Panc1 (cell line): Measurements from ENCODE around the gene FSTL4. TPM values are rescaled to one million over a fixed set of nuclear protein-coding genes. Genes with fewer than 3 reads are reported as not detected.

Experiments
- ATAC-seq: fragments of 200-7000 bp; cut with Tn5 transposase; 2 replicates; pipeline ENCODE4 v1.9.1; 2020; ENCODE audit warnings: mild to moderate bottlenecking, moderate library complexity
- BruUV-seq: library from RNA; stranded (reverse); fragments of 400-500 nt; replicated peaks from 2 replicates; lab custom pipeline; 2021; lab: Mats Ljungman, UMichigan
- CTCF ChIA-PET: fragments of 300-600 bp; sonication (Branson Sonifier 250); formaldehyde crosslinking; loops from one replicate; lab custom pipeline; 2022; ENCODE audit warnings: antibody characterized with exemption; lab: Charles Lee
- POLR2A ChIA-PET: fragments of 300-600 bp; sonication (Branson Sonifier 250); formaldehyde crosslinking; loops from one replicate; lab custom pipeline; 2022; ENCODE audit warnings: antibody characterized with exemption; lab: Charles Lee
- DNase-seq: peaks from one replicate; pipeline ENCODE4 v3.0.0-alpha.2; 2010; ENCODE audit warnings: low read depth, low spot score
- H3K27ac ChIP-seq: 2 replicates; pipeline ENCODE4 v1.5.1; 2011; ENCODE audit warnings: mild to moderate bottlenecking, low read length, inconsistent platforms
- H3K27me3 ChIP-seq: fragments of 200-500 bp; sonication (Bioruptor generic); 2 replicates; pipeline ENCODE4 v1.6.0; 2014; ENCODE audit warnings: low read length, inconsistent platforms; ENCODE audit not compliant: control insufficient read depth, insufficient read depth
- H3K36me3 ChIP-seq: fragments of 200-500 bp; sonication (Bioruptor generic); 2 replicates; pipeline ENCODE4 v1.5.1; 2014; ENCODE audit warnings: inconsistent platforms, mild to moderate bottlenecking, low read length, moderate library complexity; ENCODE audit not compliant: control insufficient read depth, insufficient read depth
- H3K4me1 ChIP-seq: 2 replicates; pipeline ENCODE4 v1.5.1; 2011; ENCODE audit warnings: inconsistent platforms, mild to moderate bottlenecking, low read length, moderate library complexity; ENCODE audit not compliant: control insufficient read depth, insufficient read depth
- H3K4me3 ChIP-seq, 2 experiments: 2 replicates each; pipeline ENCODE4 v1.5.1; 2011 to 2012; ENCODE audit warnings: low read depth in 2 of 2, low read length in 2 of 2, mild to moderate bottlenecking in 2 of 2, inconsistent platforms in 1 of 2, moderate library complexity in 1 of 2
- H3K9me3 ChIP-seq: fragments of 200-500 bp; sonication (Bioruptor generic); 2 replicates; pipeline ENCODE4 v1.5.1; 2014; ENCODE audit warnings: low read depth, mild to moderate bottlenecking, inconsistent platforms, low read length, moderate library complexity; ENCODE audit not compliant: control insufficient read depth, insufficient read depth
- POLR2AphosphoS5 ChIP-seq: IDR thresholded peaks from 2 replicates; pipeline ENCODE4 v1.6.1; 2012; ENCODE audit warnings: mild to moderate bottlenecking, low read depth, low read length, moderate library complexity
- SIN3A ChIP-seq: IDR thresholded peaks from 2 replicates; pipeline ENCODE4 v1.6.1; 2012; ENCODE audit warnings: low read depth, mild to moderate bottlenecking, low read length, moderate library complexity, borderline replicate concordance; ENCODE audit not compliant: insufficient read depth
- TCF7L2 ChIP-seq: IDR thresholded peaks from 2 replicates; pipeline ENCODE4 v1.6.1; 2011; ENCODE audit warnings: mild to moderate bottlenecking, low read depth, low read length, inconsistent platforms
- in situ Hi-C: cut with HindIII; loops from 2 replicates; pipeline ENCODE4 v1.10.0; 2016; ENCODE audit warnings: low sequenced_read_pairs, low pct_unique_long_range_greater_than_20kb
- intact Hi-C: fragments of 100-400 bp; cut with micrococcal nuclease; formaldehyde crosslinking; loops from one replicate; pipeline ENCODE4 v1.10.0; 2022; ENCODE audit not compliant: unreplicated experiment
- total RNA-seq: library from RNA; stranded (reverse); gene quantifications from one replicate; pipeline ENCODE4 v1.2.1, GENCODE V29; 2021; ENCODE audit not compliant: unreplicated experiment
- TF ChIP-seq, protein P1 (sequence below), 2 experiments: IDR thresholded peaks; 2 replicates each; pipeline ENCODE4 v1.6.1; 2011 to 2012; ENCODE audit warnings: low read depth in 2 of 2, control low read depth in 1 of 2, low read length in 1 of 2, mild to moderate bottlenecking in 1 of 2, moderate library complexity in 1 of 2; ENCODE audit not compliant: insufficient read depth in 1 of 2
- TF ChIP-seq, protein P2 (sequence below): fragments of 450-650 bp; IDR thresholded peaks from 2 replicates; pipeline ENCODE4 v1.5.1; 2017; ENCODE audit warnings: mild to moderate bottlenecking

The FSTL4 gene
- total RNA-seq, 1 experiment from 2014 or later, result 0.18 TPM

DNA sequence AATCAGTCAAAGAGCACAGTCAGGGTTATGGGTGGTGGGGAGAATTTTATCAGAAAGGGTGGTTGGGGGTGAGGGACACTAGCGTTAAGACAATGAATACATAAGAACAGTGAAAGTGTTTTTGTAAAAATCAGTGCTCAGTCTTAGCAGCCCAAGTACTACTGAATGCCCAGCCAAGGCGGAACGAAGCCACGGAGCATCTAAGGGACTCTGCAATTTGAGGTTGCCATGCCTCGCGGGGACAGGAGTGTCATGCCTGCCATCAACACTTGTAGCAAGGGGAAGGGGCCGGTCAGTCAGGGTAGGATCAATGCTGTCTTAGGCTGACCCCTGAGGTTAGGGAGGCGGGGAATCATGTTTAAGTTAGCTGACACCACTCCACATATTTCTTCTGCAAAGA lies 13.3 kb downstream of the FSTL4 start:
- ATAC-seq (no peak), DNase-seq (no peak)
- in situ Hi-C loops, result no loop called here
- Histone ChIP-seq H3K27ac (no peak overlapping the region), H3K4me1 (no peaks in the 10 kb centered on the region), H3K4me3 (no peak overlapping the region), H3K9me3 (no peaks in the 10 kb centered on the region), H3K36me3 (no peaks in the 10 kb centered on the region), H3K27me3 (peaks cover 19% of the 10 kb centered on the region)
- intact Hi-C loops, result no loop called here
- ChIA-PET POLR2A (no interaction called here), CTCF (no interaction called here)
- TF ChIP-seq POLR2AphosphoS5, result no peak
- TF ChIP-seq TCF7L2, result no peak
- TF ChIP-seq SIN3A, result no peak
- TF ChIP-seq, protein P1, sequence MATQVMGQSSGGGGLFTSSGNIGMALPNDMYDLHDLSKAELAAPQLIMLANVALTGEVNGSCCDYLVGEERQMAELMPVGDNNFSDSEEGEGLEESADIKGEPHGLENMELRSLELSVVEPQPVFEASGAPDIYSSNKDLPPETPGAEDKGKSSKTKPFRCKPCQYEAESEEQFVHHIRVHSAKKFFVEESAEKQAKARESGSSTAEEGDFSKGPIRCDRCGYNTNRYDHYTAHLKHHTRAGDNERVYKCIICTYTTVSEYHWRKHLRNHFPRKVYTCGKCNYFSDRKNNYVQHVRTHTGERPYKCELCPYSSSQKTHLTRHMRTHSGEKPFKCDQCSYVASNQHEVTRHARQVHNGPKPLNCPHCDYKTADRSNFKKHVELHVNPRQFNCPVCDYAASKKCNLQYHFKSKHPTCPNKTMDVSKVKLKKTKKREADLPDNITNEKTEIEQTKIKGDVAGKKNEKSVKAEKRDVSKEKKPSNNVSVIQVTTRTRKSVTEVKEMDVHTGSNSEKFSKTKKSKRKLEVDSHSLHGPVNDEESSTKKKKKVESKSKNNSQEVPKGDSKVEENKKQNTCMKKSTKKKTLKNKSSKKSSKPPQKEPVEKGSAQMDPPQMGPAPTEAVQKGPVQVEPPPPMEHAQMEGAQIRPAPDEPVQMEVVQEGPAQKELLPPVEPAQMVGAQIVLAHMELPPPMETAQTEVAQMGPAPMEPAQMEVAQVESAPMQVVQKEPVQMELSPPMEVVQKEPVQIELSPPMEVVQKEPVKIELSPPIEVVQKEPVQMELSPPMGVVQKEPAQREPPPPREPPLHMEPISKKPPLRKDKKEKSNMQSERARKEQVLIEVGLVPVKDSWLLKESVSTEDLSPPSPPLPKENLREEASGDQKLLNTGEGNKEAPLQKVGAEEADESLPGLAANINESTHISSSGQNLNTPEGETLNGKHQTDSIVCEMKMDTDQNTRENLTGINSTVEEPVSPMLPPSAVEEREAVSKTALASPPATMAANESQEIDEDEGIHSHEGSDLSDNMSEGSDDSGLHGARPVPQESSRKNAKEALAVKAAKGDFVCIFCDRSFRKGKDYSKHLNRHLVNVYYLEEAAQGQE (IDR thresholded peaks at IDR 0.05; ENCODE audit: insufficient read depth in 1 of 2, low read depth in 2 of 2, low read length in 1 of 2), result no peak
- TF ChIP-seq, protein P2, sequence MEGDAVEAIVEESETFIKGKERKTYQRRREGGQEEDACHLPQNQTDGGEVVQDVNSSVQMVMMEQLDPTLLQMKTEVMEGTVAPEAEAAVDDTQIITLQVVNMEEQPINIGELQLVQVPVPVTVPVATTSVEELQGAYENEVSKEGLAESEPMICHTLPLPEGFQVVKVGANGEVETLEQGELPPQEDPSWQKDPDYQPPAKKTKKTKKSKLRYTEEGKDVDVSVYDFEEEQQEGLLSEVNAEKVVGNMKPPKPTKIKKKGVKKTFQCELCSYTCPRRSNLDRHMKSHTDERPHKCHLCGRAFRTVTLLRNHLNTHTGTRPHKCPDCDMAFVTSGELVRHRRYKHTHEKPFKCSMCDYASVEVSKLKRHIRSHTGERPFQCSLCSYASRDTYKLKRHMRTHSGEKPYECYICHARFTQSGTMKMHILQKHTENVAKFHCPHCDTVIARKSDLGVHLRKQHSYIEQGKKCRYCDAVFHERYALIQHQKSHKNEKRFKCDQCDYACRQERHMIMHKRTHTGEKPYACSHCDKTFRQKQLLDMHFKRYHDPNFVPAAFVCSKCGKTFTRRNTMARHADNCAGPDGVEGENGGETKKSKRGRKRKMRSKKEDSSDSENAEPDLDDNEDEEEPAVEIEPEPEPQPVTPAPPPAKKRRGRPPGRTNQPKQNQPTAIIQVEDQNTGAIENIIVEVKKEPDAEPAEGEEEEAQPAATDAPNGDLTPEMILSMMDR, result no peak
- BruUV-seq, result no TSS peak

DNA sequence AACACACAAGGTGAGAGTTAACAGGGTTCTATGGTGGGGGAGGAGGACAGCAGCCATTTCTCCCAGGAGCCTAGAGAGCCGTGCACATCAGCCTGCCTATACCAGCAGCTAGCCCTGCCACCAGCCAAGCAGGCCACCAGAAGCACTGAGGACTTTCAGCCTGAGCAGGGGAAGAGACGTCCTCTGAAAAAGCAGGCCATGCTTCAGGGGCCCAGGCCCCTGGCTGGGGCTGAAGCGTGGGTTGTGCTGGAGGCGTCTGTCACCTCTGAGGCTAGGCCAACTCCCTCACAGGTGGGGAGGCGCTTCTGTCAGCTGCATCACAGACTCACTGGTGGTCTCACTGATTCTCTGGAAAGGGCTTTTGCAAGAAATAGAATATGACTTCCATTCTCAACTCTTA lies 16.3 kb downstream of the FSTL4 start:
- TF ChIP-seq, protein P2, result no peak
- no peak for TF ChIP-seq POLR2AphosphoS5
- TF ChIP-seq, protein P1 (IDR thresholded peaks at IDR 0.05; ENCODE audit: insufficient read depth in 1 of 2, low read depth in 2 of 2, low read length in 1 of 2), result no peak
- TF ChIP-seq SIN3A, result no peak
- no peak for TF ChIP-seq TCF7L2

More for the DNA sequence above, 16.3 kb downstream of the FSTL4 start:
- H3K4me1 ChIP-seq, result no peaks in the 10 kb centered on the region
- no TSS peak for BruUV-seq
- H3K4me3 ChIP-seq, result no peak overlapping the region
- ChIA-PET CTCF (no interaction called here), POLR2A (no interaction called here)
- no peaks in the 10 kb centered on the region for H3K36me3 ChIP-seq
- in situ Hi-C loops (no loop called here), intact Hi-C loops (no loop called here)
- H3K27me3 ChIP-seq, result peaks cover 11% of the 10 kb centered on the region
- no peaks in the 10 kb centered on the region for H3K9me3 ChIP-seq
- H3K27ac ChIP-seq, result no peak overlapping the region
- no peak for DNase-seq
- no peak for ATAC-seq
